Measurements from ENCODE around the gene RPH3AL.
A peak's percentile ranks its signal among the peaks of the same experiment; 100 is the strongest.
"Not testable (repeated sequence)": the region's sequence is repeated elsewhere in the genome, so short reads cannot be mapped to it uniquely, and the experiment has no call there.

Gene RPH3AL

DNA sequence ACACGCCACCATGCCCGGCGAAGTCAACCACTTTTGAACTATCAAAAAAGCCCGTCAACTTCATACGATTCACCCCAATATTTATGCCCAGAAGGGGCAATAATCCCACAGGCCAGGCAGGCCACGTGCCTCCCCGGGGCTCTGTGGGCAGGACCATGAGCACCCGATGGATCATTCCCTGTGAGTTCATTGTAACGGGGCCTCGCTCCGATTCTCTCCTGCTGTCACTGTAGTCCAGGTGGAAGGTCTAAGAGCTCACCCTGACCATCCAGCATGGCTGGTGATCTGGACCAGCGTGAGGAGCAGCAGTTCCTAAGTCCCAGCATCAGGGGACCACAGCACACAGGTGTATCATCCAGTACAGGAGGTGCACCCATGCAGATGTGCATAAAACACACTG lies 93.7 kb downstream of the RPH3AL start:
- peak; percentile 24 for DNase-seq

- peak; percentile 43 for DNase-seq
Measured at GRCh38 chr17:258045-258734, 94.4 kb downstream of the RPH3AL start.

- DNase-seq, result peak; percentile 53
Measured at GRCh38 chr17:253091-253846, 99.3 kb downstream of the RPH3AL start.

DNA sequence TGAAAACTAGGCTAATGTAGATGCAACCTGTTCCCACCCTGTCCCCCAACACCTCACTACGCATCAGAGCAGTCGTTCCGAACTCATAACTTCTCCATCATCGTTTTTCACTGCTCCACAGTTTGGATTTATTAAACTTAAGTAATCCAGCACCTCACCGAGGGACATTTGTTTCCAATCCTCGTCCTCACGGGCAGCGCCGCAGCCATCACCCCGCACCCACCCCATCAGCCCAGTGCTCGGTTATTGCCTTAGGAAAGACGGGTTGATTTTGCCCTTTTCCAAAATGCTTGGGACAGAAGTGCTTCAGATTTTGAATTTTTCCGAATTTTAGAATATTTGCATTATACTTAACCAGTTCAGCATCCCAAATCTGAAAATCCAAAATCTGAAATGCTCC lies 100.2 kb downstream of the RPH3AL start:
- peak; percentile 27 for DNase-seq

DNA sequence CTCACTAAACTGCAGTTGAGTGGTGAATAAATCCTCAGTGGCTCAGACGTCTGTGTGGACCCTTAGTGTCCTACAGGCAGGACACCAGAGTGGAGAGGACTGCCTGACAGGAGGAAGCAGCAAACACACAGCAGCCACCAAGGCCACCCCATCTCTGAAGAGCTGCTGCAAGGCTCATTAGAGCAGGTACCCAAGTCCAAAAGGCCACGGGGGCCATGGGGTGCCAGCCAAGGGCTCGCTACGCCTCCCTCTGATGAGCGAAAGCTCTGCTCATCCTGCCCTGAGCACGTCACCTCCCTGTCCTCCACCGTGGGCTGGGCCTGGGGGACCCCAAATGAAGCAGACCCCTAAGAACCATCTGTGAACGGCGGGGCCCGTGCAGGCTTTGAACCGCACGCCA lies 101.1 kb downstream of the RPH3AL start:
- DNase-seq, result peak; percentile 51

- DNase-seq, result peak; percentile 39
Measured at GRCh38 chr17:250487-251300, 101.9 kb downstream of the RPH3AL start.

- DNase-seq, result peak; percentile 43
Measured at GRCh38 chr17:249236-249993, 103.2 kb downstream of the RPH3AL start.

DNA sequence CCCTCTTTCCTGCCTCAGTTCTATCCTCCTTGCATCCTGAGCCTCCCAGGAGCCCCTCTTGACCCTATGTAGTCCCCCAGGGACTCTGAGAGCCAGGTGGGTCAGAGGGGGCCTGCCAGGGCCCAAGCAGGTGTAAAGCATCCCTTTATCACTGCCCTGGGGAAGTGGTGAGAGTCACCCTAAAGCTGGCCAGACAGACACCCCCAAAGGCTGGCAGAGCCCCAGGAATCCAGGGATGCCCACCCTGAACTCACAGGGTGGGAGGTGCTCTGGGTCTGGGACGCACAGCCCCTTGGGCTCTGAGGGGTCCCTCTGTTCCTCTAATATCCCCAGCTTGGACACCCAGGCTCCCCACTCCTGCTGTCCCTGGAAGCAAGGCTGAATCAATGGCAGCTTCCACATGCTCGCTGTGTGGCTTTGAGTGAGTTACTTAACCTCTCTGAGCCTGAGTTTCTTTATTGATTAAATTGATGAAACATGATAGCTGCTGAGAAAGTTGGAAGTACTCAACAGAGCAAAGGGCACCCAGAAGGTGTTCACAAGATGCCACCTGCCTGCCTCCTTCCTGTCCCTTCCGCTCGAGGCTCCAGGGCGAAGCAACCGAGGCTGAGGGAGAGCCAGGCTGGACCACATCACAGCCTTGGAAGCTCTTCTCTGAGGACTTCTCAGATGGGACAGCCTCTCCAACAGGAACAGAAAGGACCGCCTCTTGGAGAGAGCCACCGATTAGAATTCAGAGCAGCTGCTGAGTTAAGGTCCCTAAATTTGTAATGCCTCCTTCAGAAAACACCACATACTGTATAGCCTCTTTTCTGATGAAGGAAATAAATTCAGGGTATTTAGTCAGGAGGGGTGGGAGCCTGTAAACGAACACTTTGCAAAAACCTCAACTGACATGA lies 104.0 kb downstream of the RPH3AL start:
- DNase-seq, result peak; percentile 44

DNA sequence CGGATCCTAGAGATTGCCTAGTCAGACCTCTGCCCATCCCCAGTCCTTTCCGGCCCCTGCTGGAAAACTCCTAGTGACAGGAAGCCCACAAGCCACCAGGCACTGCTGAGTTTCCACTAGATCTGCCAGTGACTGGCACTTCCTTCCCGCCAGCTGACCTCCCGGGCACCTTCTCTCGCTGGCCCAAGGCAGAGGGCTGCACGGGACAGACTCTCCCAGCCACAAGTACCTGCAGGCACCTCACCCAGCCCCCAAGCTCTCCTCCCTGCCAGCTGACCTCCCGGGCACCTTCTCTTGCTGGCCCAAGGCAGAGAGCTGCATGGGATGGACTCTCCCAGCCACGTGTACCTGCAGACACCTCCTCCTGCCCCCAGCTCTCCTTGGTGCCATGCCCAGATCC lies 104.8 kb downstream of the RPH3AL start:
- peak; percentile 53 for DNase-seq

- peak; percentile 58 for DNase-seq
Measured at GRCh38 chr17:246851-247421, 105.7 kb downstream of the RPH3AL start.

DNA sequence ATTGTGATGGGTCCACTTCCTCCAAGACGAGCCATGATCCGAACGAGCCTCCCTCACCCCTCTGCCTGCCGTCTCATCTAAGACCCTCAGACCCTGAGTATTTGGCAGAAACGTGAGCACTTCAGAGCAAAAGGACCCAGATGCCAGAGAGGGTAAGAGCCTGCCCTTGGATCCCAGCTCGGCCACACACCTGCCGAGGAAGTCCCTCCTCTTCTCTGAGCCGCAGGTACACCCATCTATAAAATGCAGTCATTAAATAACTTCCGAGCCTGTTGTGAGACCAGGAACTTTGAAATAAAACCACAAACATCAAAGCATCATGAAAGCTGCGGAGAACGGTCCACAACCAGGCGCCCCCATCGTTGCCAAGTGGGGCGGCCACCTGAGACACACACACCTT lies 106.4 kb downstream of the RPH3AL start:
- no peak for DNase-seq

DNA sequence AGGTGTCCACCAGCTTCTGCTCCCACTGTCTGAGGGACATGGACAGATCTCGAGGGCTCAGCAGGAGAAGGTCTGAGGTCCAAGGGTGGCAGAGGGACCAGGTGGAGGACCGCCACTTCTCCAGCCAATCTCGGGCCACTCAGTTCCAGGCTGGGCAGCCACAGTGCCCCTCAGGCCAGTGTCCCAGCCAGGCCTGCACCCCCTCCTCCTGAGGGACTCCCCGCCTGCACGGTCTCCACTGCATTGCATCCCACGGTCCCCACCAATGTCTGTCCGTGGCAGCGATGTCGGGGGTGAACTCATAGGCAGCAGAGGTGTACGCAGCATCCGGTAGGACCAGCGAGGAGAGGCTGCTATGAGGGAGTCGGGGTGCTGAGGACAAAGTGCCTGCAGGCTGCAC lies 107.0 kb downstream of the RPH3AL start:
- DNase-seq, result no peak

DNA sequence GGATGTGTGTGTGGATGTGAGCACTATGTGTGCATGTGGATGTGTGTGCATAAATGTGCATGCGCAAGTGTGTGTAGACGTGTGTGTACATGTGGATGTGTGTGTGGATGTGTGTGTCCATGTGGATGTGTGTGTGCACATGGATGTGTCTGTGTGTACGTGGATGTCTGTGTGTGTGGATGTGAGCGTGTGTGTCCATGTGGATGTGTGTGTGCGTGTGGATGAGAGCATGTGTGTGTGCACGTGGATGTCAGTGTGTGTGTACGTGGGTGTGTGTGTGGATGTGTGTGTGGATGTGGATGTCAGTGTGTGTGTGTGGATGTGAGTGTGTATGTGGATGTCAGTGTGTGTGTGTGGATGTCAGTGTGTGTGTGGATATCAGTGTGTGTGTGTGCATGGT lies 107.6 kb downstream of the RPH3AL start:
- no peak for DNase-seq

- DNase-seq, result not testable (repeated sequence)
Measured at GRCh38 chr17:243924-244323, 108.7 kb downstream of the RPH3AL start.

- DNase-seq, result no peak
Measured at GRCh38 chr17:238964-239259, 113.7 kb downstream of the RPH3AL start.

DNA sequence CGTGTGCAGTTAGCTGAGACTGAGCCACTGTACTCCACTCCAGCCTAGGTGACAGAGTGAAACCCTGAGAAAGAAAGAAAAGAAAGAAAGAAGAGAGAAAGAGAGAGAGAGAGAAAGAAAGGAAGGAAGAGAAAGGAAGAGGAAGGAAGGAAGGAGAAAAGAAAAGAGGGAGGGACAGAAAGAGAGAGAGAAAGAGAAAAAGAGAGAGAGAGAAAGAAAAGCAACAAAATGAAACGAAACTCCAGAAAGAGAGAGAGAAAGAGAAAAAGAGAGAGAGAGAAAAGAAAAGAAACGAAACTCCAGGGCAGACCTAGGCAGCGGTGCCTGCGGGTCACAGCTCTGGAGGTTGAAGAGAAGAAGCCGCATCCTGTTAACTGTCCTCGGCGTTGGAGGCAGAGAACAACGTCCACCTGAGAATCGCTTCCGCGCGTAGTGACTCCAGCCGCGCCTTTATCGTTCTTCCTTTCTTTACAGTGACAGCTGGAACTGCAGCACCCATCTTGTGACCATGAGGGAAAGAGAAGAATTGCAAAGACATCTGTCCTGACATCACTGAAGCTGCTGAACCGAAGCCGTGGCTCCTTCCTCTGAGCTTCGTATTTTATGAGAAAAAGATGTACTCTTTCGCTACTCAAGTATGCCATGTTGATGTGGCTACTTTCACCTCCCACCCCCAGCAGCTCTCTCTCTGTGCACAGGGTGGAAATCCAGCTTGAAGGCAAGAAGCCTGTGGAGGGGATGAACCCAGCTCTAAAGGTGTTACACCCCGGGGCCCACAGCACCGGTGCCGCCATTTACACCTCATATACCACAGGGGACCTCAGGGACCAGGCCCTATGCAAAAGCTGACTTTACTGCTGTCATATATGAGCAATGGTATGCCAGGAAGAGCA lies 114.3 kb downstream of the RPH3AL start:
- no peak for DNase-seq

- DNase-seq, result no peak
Measured at GRCh38 chr17:237406-237955, 115.1 kb downstream of the RPH3AL start.

- no peak for DNase-seq
Measured at GRCh38 chr17:236641-237405, 115.8 kb downstream of the RPH3AL start.
